Globus pallidus (tissue), 1 donor: ENCODE measurements around the gene NPHS2.
"Not testable (repeated sequence)": the region's sequence is repeated elsewhere in the genome, so short reads cannot be mapped to it uniquely, and the experiment has no call there.

Experiments
- DNase-seq: peaks from one replicate; pipeline ENCODE4 v3.0.0-alpha.2; 2015; ENCODE audit warnings: low spot score

Gene NPHS2

DNA sequence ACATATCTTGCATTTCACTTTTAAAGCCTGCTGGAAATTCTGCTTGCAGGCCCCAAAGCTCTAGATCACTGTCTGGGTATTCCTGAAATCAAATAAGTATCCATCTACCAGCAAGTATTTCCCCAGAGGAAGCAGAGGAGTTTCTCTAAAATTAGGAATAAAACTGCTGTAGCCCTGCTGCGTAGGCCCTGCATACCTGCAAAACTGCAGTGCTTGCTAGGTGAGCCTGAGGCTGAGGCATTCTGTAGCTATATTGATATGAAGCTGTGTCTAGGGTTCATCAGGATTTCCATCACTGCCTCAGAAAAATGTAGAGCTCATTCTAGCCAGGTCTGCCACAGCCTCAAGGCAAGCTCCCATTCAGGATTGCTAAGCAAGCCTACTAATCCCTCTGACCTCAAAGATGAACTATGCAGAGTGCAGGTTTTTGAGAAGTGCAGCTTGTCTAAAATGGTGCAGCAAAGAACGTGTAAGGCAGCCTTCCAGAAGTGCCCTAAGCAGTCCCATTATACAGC lies 28.7 kb downstream of the NPHS2 start:
- DNase-seq, result no peak

GRCh38 chr1:179545321-179545720 lies 30.4 kb downstream of the NPHS2 start:
- DNase-seq, result no peak

- DNase-seq, result no peak
These were observed 34.0 kb downstream of the NPHS2 start for GRCh38 chr1:179541774-179542173.

GRCh38 chr1:179530352-179530751 lies 45.4 kb downstream of the NPHS2 start:
- DNase-seq, result no peak

DNA sequence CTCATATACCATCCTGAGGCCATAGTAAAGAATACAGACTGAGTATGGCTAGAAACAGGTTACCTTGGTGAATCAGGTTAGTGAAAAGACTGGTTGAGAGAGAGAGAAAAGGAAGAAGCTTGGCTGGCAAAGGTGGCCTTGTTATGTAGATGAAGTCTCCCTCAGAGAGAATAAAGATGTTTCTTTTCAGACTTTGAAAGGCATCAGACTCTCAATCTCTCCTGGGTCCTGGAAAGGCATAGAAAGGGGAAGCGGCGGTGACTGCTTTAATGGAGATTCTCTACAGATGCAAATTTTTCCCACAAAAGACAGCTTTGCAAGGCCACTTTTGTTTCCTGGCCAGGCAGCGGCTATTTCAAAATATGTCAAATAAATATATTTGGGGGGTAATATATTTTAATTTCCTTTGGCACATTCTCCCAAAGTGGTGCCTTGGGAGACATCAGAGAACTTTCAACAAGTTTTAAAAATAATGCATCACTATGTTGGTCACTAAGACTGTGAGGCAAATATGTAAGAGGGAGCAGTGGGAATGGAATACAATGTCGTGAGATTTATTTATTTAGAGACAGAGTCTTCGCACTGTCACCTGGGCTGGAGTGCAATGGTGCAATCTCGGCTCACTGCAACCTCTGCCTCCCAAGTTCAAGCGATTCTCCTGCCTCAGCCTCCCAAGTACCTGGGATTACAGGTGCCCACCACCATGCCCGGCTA lies 46.1 kb downstream of the NPHS2 start:
- DNase-seq, result no peak

DNA sequence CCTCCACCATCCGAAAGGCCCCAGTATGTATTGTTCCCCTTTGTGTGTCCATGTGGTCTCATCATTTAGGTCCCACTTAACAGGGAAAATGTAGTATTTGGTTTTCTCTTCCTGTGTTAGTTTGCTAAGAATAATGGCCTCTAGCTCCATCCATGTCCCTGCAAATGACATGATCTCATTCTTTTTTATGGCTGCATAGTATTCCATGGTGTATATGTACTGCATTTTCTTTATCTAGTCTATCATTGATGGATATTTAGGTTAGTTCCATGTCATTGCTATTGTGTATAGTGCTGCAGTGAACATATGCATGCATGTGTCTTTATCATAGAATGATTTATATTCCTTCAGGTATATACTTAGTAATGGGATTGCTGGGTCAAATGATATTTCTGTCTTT lies 57.2 kb downstream of the NPHS2 start:
- not testable (repeated sequence) for DNase-seq

- no peak for DNase-seq
These were observed 58.6 kb downstream of the NPHS2 start for GRCh38 chr1:179516976-179517705.

DNA sequence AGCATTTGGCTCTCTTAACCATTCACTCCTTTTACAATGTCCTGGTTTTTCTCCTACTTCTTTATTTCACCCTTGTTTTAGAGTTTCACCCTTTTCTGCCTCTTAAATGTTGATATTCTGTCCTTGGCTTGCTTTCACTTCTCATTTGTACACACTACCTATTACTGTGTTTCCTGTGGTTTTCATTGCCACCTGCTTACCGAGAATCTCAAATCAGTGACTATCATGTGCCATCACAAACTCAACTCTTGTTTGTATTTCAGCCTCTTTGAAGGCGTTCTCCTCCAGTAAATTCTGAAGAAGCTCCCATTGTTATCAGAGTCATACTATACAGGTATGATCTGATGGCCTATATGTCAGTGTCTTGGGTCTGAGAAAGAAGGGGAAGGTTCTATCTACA lies 65.7 kb downstream of the NPHS2 start:
- no peak for DNase-seq

- no peak for DNase-seq
These were observed 66.4 kb downstream of the NPHS2 start for GRCh38 chr1:179509384-179509783.

DNA sequence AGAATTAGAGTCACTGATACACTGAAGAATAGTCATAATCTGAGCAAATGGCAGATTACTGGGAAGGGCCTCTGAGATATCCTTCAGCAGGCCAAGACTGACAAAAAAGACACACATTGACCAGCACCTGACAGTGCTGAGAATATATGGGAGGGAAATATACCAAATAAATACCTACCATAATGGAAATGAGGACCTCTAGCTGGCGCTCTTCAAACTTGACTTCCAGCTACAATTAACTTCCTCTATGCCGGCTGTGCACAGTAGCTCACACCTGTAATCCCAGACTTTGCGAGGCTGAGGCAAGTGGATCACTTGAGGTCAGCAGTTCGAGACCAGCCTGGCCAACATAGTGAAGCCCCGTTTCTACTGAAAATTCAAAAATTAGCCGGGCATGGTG lies 69.5 kb downstream of the NPHS2 start:
- DNase-seq, result no peak
